Endothelial cell (in vitro differentiated cells): Measurements from ENCODE around the gene PTCD1. TPM values are rescaled to one million over a fixed set of nuclear protein-coding genes. Genes with fewer than 3 reads are reported as not detected.

Experiments used
- DNase-seq: peaks from one replicate; pipeline ENCODE4 v3.0.0; 2021; ENCODE audit warnings: low spot score
- H3K27ac Mint-ChIP-seq: one replicate; pipeline ENCODE4 v1.8.0; 2021; ENCODE audit warnings: mixed read lengths, inconsistent platforms; ENCODE audit not compliant: unreplicated experiment
- H3K27me3 Mint-ChIP-seq: one replicate; pipeline ENCODE4 v1.8.0; 2021; ENCODE audit warnings: mild to moderate bottlenecking, moderate library complexity, mixed read lengths, inconsistent platforms; ENCODE audit not compliant: unreplicated experiment
- H3K36me3 Mint-ChIP-seq: one replicate; pipeline ENCODE4 v1.8.0; 2021; ENCODE audit warnings: mild to moderate bottlenecking, low read depth, mixed read lengths, inconsistent platforms; ENCODE audit not compliant: unreplicated experiment
- H3K4me1 Mint-ChIP-seq: one replicate; pipeline ENCODE4 v1.8.0; 2021; ENCODE audit warnings: mild to moderate bottlenecking, mixed read lengths, inconsistent platforms; ENCODE audit not compliant: unreplicated experiment
- H3K4me3 Mint-ChIP-seq: one replicate; pipeline ENCODE4 v1.8.0; 2021; ENCODE audit warnings: mild to moderate bottlenecking, mixed read lengths, inconsistent platforms; ENCODE audit not compliant: unreplicated experiment
- H3K9me3 Mint-ChIP-seq: one replicate; pipeline ENCODE4 v1.8.0; 2021; ENCODE audit warnings: mixed read lengths, inconsistent platforms; ENCODE audit not compliant: unreplicated experiment
- total RNA-seq: library from RNA; stranded (reverse); fragmentation: NEBNext Ultra II Directional; extraction: Animal tissue kit (Norgen Biotek cat#: 25700); gene quantifications from one replicate; pipeline ENCODE4 v1.2.1, GENCODE V29; 2021; ENCODE audit not compliant: unreplicated experiment
- TF ChIP-seq, protein P1 (sequence below): fragments of 200-600 bp; sonication (generic); IDR thresholded peaks from one replicate; pipeline ENCODE4 v1.5.0; 2021; ENCODE audit warnings: antibody characterized with exemption; ENCODE audit not compliant: unreplicated experiment

Gene PTCD1
- total RNA-seq, 1 donor from 2014 or later: 7.1 TPM

DNA sequence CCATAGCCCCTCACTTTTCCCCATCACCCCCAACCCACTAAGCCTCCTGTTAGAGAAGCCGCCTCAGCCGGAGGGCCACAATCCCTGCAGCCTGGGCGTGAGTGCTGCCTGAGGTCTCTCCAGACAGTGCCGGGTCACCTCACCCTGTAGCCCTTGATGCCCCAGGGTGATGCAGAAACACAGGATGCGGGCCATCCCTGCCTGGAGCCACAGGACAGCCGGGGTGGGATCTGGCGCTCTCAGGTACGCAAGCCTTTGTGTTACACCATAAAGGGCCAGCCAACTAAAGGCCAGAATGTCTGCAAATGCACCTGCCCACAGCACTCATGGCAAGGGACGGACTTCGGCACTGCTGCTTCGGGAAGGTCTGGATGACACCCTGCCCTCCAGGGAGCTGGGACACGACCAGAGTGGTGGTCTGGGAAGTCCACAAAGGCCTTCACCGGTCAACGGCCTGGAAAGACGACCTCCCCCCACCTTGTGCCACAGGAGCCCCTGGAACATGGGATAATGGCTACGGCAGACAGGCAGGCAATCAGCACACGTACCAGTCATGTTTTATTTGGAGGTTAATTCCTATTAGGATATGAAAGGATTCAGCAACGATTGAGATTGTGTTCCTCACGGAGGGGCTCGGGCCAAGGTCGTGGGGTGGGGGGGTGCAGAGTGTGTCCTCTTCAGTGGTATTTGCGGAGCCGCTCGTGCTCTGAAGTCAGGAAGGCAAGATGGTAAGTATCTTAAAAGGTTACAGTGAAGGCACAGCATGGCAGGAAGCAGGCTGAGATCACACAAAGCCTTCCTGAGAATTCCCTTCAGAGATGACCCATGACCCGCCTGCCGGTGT, 19.3 kb upstream of the PTCD1 start:
- Mint-ChIP-seq H3K4me3 (no peak overlapping the region), H3K27ac (peak overlapping the region; percentile 72), H3K4me1 (peaks cover 7% of the 10 kb centered on the region), H3K36me3 (peaks cover 42% of the 10 kb centered on the region), H3K9me3 (no peaks in the 10 kb centered on the region), H3K27me3 (peaks cover 7% of the 10 kb centered on the region)
- TF ChIP-seq, protein P1, sequence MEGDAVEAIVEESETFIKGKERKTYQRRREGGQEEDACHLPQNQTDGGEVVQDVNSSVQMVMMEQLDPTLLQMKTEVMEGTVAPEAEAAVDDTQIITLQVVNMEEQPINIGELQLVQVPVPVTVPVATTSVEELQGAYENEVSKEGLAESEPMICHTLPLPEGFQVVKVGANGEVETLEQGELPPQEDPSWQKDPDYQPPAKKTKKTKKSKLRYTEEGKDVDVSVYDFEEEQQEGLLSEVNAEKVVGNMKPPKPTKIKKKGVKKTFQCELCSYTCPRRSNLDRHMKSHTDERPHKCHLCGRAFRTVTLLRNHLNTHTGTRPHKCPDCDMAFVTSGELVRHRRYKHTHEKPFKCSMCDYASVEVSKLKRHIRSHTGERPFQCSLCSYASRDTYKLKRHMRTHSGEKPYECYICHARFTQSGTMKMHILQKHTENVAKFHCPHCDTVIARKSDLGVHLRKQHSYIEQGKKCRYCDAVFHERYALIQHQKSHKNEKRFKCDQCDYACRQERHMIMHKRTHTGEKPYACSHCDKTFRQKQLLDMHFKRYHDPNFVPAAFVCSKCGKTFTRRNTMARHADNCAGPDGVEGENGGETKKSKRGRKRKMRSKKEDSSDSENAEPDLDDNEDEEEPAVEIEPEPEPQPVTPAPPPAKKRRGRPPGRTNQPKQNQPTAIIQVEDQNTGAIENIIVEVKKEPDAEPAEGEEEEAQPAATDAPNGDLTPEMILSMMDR: no peak
- DNase-seq: no peak

DNA sequence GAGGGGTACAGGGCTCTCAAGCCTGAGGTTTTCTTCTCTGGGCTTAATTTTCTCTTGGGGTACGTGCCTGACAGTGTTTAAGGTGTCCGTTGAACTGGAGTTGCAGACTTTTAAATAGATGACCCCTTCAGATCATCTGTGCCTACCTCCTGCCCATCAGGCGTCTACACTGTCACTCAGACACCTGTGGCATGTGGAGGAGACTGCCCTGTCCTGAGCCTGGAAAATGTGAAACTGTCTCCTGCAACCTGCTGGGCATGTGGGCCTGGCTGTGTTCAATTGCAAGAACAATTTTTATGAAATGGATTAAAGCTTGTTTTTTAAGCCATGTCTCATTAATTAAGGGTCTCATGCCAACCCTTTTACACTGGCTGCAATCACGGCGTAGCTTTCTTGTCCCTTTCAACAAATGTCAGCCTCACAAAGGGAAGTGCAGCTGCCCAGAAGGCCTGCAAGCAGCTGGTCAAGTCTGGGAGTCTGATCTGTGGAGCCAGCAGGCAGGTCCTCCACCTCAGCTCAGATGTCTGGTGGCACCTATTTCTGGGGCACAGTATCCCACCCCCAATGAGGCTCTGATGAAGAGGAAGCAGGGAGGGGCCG, 18.6 kb upstream of the PTCD1 start:
- H3K9me3 Mint-ChIP-seq: no peaks in the 10 kb centered on the region
- peaks cover 40% of the 10 kb centered on the region for H3K36me3 Mint-ChIP-seq
- peaks cover 7% of the 10 kb centered on the region for H3K4me1 Mint-ChIP-seq
- H3K4me3 Mint-ChIP-seq: peak overlapping the region; percentile 59
- H3K27ac Mint-ChIP-seq: no peak overlapping the region
- peaks cover 7% of the 10 kb centered on the region for H3K27me3 Mint-ChIP-seq
- no peak for DNase-seq
- TF ChIP-seq, protein P1: no peak

DNA sequence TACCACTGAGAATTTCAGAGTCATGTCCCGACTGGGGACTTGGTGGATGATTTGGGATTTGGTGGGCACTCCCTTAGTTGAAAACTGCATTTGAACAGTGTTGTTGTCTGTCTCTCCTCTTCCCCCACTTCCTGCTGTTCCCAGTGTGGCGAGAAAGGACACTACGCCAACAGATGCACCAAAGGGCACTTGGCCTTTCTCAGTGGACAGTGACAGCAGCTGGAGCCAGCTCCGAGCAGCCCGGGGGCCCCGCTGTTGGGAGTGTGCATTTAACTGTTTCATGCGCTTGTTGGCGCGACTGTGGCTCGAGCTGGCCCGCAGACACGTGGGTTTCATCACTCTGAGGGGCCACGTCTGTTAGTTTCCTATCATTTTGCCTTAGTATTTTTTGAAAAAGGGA, 17.7 kb upstream of the PTCD1 start:
- peaks cover 40% of the 10 kb centered on the region for H3K36me3 Mint-ChIP-seq
- no peaks in the 10 kb centered on the region for H3K9me3 Mint-ChIP-seq
- peaks cover 7% of the 10 kb centered on the region for H3K4me1 Mint-ChIP-seq

DNA sequence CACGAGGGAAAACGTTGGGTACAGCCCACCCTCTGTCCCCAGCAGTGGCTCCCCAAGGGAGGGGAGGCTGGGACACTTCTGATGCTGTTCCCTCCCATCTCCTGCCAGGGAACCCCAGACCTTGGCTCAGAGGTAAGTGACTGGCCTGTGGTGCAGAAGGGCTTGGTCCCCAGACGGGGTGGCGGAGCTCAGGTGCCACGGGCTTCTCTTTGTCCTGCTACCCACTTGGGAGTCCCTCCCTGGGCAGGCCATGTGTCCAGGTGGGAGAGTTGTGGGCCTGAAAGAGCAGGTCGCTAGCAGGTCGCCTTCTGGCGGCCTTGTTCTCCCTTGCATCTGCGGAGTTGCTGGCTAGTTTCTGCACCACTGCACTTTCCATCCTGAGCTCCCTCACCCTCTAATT, 17.3 kb upstream of the PTCD1 start:
- peaks cover 7% of the 10 kb centered on the region for H3K27me3 Mint-ChIP-seq
- peaks cover 7% of the 10 kb centered on the region for H3K4me1 Mint-ChIP-seq
- no peak overlapping the region for H3K27ac Mint-ChIP-seq
- peaks cover 43% of the 10 kb centered on the region for H3K36me3 Mint-ChIP-seq
- DNase-seq: no peak
- H3K9me3 Mint-ChIP-seq: no peaks in the 10 kb centered on the region
- no peak overlapping the region for H3K4me3 Mint-ChIP-seq
- TF ChIP-seq, protein P1: no peak

More for the DNA sequence above, 17.7 kb upstream of the PTCD1 start:
- Mint-ChIP-seq H3K27ac (no peak overlapping the region), H3K4me3 (no peak overlapping the region), H3K27me3 (peaks cover 7% of the 10 kb centered on the region)
- TF ChIP-seq, protein P1: no peak
- DNase-seq: no peak

DNA sequence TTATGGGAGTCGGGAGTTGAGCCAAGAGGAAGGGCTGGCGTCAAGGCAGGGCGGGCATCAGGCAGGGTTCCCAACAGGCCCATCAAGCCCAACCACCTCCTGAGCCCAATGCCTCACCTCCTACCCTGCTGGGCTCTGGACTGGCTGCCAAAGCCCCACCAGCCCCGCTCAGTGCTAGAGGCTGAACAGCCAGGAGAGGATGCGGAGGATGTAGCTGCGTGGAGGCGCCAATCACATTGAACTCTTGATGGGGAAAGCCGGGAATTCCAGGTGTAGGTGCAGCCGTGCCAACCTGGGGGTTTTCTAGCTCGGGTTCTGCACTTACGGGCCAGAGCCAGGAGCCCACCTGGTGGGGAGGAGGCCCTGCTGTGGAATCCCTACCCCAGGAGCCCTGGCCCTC, 14.5 kb upstream of the PTCD1 start:
- peaks cover 2% of the 10 kb centered on the region for H3K27me3 Mint-ChIP-seq
- H3K9me3 Mint-ChIP-seq: no peaks in the 10 kb centered on the region
- no peak overlapping the region for H3K27ac Mint-ChIP-seq
- TF ChIP-seq, protein P1: no peak
- no peak for DNase-seq
- no peaks in the 10 kb centered on the region for H3K4me1 Mint-ChIP-seq
- no peak overlapping the region for H3K4me3 Mint-ChIP-seq
- peaks cover 28% of the 10 kb centered on the region for H3K36me3 Mint-ChIP-seq
